Muscle of arm (tissue), 12 donors: Measurements from ENCODE around the gene EXOSC7. TPM values are rescaled to one million over a fixed set of nuclear protein-coding genes. Genes with fewer than 3 reads are reported as not detected.

ENCODE experiments used
- DNase-seq: peaks from one replicate; pipeline ENCODE4 v3.0.0-alpha.2; 2013
- polyA plus RNA-seq, 12 donors: library from polyadenylated mRNA; unstranded; fragments of 120-200 nt; gene quantifications; one replicate each; pipeline ENCODE4 v1.2.1, GENCODE V29; 2013; ENCODE audit not compliant: insufficient read length in 12 of 12

EXOSC7 gene
- polyA plus RNA-seq, 12 donors, result 32.3 to 85.6 (median 39.2) TPM; not detected in 1

DNA sequence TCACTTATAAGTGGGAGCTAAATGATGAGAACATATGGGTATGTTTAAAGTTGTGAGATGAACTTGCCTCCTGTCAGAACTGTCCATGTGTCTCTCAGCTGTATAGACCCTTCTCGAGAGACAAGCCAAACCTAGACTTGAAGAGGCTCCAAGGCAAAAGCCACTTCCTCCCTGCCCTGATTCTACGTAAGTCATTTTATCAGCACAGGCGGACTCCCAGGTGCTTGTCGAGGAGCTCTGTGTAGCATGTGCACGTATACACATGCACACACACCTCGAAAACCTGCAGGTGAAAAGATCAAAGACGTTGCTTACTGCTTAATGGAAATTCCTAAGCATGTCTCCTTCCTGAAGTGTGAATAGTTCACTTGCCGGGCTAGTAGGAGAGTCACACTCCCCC, 44.5 kb downstream of the EXOSC7 start:
- no peak for DNase-seq

DNA sequence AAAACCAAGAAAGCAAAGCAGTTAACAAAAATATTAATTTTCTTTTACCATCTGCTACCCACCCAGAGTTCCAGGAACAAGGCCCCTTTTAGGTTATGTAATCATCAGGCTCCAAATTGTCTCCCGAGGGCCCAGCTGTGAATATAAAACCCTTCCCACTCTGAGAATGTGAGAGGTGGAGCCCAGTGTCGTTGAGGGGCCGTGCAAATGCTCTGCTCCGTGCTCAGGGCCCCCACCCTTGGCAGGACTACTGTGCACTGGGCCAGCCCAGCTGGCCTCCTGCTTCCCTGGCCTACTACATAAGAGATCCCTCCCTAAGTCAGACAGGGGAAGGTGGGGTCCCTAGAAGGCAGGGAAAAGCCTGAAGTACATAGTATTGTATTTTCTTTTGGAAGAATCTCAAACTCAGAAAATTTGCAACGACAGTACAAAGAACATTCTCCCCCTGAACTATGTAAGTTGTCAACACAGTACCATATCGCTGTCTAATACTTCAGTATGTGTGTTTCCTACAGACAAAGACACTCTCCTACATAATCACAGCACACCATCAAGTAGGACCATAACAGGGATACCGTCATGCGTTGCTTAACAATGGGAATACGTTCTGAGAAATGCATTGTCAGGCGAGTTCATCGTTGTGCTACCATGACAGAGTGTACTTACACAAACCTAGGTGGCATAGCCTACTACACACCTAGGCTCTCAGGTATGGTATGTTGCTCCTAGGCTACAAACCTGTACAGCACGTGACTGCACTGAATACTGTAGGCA, 45.7 kb downstream of the EXOSC7 start:
- DNase-seq, result peak; percentile 89

DNA sequence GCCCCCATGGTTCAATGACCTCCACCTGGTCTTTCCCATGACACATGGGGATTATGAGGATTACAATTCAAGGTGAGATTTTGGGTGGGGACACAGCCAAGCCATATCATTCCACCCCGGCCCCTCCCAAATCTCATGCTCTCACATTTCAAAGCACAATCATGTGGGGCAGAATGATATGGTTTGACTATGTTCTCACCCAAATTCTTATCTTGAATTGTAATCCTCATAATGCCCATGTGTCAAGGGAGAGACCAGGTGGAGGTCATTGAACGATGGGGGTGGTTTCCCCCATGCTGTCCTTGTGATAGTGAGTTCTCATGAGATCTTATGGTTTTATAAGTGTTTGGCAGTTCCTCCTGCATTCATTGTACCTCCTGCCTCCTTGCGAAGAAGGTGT, 47.6 kb downstream of the EXOSC7 start:
- no peak for DNase-seq

DNA sequence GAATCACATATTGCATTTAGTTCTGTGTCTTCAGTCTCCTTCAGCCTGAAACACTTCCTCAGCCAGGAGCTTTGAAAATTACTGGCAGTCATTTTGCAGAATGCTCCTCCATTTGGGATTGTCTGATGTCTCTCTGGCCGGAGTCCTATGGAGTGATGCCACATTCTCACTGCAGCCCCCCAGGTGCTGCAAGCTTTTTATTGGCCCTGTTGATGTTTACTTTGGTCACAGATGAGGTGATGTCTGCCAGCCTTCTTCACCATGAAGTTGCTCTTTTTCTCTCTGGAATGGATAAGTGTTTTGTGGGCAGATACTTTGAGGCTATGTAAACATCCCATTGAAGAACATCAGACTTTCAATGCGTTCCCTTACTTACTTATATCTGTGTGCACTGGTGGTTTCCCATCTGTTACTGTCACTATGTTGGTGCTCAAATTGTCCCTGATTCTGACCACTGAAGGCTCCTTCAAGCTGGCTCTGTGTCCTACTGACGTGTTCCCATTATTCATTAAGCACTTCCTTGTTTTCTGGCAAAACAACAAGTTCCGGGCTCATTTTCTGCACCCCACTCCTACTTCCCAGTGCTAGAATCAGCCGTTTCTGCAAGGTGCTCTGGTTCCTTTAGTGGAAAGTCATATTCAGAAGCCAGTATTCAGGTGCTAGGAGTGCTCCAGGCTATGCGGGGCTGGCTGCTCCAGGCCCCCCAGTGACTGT, 48.7 kb downstream of the EXOSC7 start:
- DNase-seq, result no peak

DNA sequence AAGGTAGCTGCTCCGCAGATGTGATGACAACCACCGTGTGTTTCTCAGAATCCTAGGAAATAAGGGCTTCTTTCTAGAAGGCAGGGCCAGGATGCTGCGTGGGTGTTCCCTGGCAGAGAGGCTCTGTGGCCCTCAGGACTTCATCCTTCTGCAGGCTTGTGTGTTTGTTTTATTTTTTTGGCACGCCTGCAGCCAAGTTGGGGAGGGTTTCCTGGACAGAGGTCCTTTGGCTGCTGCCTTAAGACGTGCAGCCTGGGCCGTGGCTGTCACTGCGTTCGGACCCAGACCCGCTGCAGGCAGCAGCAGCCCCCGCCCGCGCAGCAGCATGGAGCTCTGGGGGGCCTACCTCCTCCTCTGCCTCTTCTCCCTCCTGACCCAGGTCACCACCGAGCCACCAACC, 50.0 kb downstream of the EXOSC7 start, which contains the start of gene CLEC3B:
TSS of gene CLEC3B (plus strand) at position 266 of the 400 bp plus-strand sequence. CDS start at position 326, 60 bp downstream.
- DNase-seq, result peak; percentile 82

DNA sequence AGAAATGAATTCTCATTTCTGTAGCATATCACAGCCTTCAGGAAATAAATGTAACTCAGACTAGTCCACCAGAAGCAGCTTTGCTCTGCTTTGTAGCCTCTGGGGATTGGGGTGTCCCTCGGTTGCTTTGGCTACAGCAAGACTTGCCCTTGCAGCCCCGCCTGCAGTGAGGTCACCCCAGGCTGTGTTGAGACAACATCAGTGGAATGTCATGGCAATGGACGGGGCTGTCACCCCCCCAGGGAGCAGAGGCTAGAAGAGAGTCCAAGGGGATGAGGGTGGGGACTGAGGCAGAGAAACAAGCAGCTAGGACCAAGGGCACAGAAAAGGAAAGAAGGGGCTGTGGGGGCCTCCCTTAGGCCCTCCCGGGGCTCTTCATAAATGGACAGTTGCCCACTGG, 50.9 kb downstream of the EXOSC7 start:
- DNase-seq, result peak; percentile 77

DNA sequence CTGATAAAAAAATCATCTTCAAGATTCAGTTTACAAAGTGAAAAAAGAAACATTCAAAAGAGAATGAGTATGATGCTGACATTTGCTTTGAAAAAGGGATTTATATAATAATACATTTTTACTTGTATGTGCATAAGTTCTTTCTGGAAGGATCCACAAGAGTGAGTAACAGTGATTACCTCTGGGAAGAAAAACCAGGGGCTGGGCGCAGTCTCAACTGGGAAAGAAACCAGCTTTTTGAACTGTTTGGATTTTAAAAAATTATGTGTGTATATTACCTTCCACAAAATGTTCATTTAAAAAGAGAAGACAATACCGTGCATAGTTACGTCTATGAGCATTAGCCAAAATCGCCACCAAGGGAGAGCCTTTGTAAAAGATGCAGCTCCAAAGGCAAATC, 51.4 kb downstream of the EXOSC7 start:
- no peak for DNase-seq

DNA sequence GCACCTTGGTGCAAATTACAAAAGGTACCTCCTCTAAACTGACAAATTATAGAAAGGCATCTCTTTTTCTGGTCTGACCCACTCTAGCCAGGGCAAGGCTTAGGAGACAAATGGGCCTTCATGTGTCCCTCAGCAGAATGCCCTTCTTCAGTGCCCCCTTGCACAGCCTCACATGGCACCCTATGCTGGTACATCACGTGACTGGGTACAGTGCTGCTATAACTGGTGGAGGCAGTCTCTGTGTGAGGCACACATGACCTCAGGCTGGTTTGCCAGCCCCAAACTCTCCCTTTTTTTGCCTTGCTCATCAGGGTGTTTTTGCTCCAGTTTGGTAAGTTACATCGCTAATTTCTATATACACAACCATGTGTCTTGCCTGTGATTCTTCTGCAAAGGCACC, 53.2 kb downstream of the EXOSC7 start:
- DNase-seq, result no peak

DNA sequence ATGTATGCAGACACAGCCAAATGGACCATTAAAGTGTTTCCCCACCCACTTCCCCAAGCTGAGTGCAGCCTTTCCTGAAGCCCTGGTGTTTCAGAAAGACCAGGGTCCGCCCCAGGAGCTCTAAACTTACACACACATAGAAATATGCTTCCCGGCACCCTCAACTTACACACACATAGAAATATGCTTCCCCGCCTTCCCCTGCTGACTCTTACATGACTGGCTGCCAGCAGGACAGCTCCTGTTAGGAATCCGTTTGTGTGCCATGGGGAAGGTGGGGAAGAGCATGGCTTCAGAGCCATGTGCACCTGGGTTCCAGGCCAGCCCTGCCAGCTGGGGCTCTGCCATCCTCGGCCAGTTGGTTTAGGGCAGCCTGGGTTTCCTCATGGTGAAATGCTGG, 53.6 kb downstream of the EXOSC7 start:
- DNase-seq, result no peak

DNA sequence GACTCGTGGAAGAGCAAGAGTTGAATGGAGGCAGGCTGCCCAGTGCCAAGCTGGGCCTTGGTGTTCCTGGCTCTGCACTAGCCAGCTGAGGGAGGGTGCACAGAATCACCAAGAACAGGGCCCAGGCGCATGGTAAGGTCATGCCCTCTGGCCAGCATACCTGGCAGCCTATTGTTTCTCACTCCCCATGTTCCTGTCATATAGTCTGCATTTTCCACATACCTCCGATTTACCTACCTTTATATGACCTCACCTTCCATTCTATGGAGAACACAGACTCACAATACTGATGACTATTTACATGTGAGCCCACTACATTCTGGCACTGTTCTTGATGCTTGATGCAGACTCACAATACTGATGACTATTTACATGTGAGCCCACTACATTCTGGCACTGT, 55.5 kb downstream of the EXOSC7 start:
- no peak for DNase-seq

DNA sequence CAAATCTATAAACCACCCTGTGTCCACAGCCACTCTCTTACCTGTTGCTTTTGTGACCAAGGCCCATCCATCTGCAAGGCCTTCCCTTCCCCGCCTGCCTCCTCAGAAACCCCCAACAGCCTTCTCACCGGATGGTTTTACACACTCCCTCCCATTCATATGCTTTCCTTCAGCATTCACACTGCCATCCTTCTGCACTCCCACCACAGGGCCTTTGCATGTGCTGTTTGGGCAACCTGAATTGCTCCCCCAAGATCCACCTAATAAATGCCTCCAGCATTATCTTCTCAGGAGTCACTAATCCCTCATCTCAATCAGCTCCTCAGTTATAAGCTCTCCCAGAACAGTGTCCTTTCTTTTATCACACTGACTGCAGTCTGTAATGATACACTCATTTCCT, 56.1 kb downstream of the EXOSC7 start:
- DNase-seq, result no peak

DNA sequence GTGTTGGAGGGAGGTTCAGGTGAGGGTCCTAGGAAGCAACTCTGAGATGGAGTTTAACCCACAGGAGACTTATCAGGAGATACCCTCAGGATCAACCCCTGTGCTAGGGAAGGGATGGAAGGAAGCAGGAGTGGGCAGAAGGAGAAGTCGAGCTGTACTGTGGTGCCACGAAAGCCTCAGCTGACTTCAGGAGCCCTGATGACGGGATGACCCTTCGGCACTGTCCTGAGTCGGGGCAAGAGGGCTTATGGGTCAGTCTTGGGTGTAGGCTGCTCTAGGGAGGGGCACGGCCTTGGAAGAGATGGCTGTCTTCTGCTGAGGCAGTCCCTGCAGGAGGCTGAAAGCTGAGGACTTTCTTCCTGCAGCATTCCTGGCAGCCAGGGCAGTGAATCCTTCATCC, 57.7 kb downstream of the EXOSC7 start:
- no peak for DNase-seq

DNA sequence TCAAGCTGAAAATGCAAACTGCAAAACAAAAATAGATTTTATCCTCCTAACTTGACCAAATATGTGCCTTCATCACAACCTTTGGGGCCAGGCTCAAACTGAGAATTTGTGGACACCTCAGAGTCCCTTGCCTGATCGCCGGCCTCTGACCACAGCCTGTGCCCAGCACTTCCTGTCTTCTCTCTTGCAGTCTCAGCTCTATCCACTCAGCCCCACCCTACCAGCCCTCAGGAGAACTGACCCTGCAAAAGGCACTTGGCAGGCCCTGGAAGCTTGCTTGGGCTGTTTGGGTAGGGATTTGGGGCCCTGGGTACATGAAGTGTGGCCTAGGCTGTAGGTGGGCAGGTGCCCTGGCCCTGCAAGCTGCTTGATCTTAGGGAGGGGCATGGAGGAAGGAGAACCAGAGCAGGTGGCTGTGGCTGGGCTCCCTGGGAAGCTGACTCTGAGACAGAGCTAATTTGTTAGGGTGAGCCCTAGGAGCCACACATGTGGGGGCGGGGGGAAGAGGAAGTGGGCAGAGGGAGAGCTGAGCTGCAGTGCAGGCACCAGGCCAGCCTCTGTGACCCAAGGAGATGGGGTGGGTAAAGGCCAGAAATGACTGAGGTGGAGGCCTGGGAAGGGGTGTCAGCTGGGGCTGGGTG, 58.7 kb downstream of the EXOSC7 start:
- no peak for DNase-seq

DNA sequence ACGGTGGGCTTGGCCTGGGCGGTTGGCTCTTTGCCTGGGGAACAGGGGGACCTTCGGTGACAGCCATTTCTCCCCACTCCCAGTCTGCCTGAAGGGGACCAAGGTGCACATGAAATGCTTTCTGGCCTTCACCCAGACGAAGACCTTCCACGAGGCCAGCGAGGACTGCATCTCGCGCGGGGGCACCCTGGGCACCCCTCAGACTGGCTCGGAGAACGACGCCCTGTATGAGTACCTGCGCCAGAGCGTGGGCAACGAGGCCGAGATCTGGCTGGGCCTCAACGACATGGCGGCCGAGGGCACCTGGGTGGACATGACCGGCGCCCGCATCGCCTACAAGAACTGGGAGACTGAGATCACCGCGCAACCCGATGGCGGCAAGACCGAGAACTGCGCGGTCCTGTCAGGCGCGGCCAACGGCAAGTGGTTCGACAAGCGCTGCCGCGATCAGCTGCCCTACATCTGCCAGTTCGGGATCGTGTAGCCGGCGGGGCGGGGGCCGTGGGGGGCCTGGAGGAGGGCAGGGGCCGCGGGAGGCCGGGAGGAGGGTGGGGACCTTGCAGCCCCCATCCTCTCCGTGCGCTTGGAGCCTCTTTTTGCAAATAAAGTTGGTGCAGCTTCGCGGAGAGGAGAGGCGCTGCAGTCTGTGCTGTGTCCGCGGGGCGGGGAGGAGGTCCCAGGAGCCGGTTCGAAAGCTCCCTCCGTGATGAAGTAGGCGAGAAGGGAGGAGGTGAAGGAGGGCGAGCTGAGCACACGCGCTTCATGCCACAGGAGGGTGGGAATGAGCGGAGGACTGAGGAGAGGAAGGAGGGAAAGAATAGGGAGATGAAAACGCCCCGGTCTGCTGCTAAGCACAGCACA, 59.6 kb downstream of the EXOSC7 start:
- DNase-seq, result no peak

DNA sequence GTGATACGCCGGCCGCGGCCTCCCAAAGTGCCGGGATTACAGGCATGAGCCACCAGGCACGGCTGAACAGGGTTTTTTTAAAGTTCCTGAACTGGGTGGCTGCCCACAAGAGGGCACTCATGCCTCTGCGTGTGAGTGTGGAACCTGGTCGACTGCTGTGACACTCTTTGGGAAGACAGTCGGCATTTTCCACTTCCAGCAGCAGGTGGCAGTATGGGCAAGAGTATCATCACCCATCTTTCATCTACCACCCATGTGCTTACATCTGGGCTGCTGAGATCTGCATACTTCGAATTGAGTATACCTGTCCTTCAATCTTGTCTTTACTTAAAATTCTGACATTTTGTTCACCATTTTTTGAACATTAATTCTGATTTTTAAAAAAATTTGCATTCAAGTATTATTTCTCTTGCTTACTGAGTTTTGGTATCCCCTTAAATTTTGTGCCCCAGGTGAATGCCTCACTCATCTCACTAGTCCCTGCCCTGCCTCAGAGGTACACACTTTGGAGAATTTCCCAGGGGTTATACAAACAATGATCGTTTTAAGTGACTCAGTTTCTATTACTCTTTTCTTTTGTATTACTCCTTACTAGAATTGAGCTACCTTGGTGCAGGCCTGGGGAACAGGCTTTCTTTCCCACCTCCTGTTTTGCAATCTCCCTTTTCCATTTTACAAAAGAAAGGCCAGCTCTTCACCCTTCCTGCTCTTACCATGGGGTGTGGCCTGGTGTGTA, 61.8 kb downstream of the EXOSC7 start:
- peak; percentile 89 for DNase-seq

DNA sequence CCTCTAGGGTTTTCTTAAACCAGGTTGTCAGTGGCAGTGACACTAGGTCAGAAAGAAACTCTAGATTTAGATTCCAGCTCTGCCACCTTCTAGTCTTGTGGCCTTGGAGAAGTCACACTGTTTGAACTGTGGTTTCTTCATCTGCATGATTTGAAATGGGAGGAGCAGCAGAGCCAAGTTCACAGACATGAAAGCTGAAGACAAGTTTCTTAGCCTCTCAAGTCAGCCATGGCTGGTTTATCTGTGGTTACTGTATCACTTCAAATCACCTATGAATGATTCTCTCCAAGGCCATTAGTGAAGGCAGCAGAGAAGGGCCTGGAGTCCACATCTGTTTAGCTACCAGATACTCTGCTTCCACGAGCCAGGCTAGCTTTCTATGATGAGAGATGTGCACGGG, 65.6 kb downstream of the EXOSC7 start:
- no peak for DNase-seq

DNA sequence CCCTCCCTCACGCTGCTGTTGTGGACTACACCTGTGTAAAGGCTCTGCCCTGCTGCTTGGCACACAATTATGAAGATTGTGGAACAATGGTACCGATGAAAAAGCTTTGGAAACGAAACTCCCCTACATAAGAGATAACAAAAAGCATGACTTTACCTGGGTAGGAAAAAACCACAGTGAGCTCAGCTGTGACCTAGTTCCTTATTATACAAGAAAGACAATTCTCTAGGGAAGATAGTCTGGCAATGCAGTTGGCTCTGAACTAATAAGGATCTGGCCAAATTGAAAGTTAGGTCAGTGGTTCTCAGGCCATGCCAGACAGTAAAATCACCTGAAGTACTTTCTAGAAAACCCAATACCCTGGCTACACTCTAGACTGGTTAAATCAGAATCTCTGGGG, 66.1 kb downstream of the EXOSC7 start:
- DNase-seq, result no peak

DNA sequence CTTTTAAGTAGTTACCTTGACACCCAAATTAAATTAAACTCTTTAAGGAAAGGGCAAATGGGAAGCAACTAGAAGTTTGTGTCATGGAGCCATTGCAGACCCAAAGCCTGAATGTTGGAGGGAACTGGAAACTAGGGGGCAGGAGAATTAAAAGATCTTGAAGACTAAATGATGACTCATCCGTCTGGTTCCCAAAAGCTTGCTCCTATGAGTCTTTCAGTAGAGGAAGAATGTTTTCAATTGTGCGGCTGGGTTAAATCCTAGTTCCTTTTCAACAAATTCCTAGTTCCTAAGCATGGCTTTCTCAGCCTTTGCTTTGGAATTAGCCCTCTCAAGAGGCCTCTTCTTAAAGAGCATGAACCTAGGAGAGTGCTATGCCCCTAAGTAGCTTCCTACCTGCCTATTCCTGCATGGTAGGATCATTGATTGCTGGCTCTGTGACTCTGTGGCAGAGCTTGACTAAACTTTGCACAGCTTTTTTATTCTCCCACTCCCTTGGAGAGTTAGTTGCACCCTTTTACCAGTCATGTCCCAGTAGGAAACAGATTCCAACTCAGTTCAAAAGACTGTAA, 67.8 kb downstream of the EXOSC7 start:
- no peak for DNase-seq

DNA sequence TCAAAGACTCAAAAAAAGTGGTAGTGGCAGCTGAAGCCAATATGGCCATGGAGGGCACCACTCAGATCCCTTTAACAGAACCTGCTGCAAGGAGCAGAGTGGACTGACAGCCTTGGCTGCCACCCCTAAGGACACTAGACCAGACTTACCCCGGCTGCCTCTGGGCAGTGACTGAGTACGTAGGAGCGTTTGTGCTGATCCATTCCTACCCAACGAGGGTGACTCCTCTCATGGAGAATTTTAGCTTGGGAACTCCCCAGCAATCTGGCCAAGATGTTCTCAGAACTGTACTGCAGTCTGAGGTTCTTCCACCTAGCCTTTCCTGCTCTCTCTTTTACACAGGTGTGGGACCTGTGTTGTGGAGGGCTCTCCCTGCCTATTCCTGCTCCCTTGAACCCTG, 72.2 kb downstream of the EXOSC7 start:
- no peak for DNase-seq

DNA sequence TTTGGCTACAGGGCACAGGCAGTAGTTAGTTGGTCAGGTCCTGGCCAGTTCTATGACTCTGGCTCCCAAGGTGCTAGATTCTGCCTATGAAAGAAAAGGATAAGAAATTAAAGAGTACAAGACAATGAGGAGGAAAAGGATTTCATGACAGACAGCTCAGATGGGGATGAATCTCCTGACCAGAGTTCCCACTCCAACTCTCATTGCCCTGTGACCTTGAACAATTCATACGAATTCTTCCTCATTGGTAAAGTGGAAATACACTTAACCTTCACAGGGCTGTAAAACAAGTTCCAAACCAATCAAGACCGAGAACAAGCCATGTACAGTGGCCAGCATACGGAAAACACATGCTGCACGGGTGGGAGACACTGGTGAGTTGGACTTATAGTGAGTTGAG, 73.8 kb downstream of the EXOSC7 start:
- no peak for DNase-seq

DNA sequence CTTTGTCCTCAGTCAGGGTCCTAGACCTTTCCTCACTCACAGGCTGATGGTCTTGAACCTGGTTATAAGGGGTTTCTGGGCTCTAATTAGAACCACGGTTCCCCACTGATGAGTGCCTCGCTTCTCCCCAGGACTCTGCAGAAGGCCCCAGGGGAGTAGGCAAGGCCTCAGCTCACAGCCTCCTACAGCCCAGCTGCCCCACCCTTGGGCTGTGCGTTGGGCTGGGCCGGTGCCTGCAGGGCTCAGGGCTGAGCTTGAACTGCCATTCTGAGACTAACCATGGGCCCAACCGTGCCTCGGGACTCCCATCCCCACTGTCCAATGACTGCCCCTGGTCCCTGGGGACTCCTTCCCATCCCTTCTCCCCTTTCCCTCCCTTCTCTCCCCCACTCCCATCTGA, 75.6 kb downstream of the EXOSC7 start:
- no peak for DNase-seq
